ENCODE results near the gene PFKP.

PFKP gene

GRCh38 chr10:3116508-3117100 is 49.3 kb downstream of the PFKP start:
- ATAC-seq (no peak), DNase-seq (no peak)

DNA sequence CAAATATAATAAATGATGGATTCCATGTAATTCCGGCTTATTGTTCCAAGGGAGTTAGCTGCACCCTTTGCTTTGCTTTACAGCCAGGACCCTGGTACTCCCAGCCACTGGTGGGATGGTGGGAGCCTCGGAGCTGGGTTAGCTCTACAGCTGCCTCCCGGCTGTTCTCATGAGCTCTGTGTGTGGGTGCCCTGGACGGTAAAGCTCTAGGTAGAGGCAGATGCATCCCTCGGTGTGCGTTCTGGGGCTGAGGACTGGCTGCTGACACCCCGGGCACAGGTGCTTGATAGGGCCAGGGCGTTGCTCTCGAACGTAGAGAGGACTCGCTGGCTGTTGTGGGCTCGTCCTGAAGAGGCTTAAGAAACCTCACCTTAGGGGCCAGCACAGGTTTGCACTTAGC is 50.1 kb downstream of the PFKP start:
- no peak for DNase-seq
- ATAC-seq = no peak

DNA sequence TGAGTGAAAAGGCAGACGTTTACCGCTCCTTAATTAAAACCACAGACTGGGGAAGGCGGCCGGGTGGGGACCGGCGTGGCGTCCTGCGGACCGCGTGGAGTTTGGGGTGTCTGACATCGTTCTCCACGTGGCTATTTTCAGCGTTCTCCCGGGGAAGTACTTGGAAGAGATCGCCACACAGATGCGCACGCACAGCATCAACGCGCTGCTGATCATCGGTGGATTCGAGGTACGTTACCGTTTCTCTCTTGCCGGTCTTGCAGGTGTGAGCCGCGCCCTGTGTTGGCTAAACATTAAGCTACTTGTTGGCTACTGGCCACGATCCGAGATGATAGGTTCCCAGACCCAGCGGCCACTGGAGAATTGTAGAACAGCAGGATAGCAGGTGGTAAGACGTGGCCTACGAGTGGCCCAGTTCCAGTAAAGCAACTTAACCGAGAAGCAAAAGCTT is 51.3 kb downstream of the PFKP start:
- DNase-seq (no peak), ATAC-seq (no peak)

GRCh38 chr10:3119796-3120459 is 52.6 kb downstream of the PFKP start:
- DNase-seq = no peak
- ATAC-seq = no peak

- no peak for ATAC-seq
- DNase-seq = no peak
Observed at GRCh38 chr10:3122034-3122433, 54.7 kb downstream of the PFKP start.

DNA sequence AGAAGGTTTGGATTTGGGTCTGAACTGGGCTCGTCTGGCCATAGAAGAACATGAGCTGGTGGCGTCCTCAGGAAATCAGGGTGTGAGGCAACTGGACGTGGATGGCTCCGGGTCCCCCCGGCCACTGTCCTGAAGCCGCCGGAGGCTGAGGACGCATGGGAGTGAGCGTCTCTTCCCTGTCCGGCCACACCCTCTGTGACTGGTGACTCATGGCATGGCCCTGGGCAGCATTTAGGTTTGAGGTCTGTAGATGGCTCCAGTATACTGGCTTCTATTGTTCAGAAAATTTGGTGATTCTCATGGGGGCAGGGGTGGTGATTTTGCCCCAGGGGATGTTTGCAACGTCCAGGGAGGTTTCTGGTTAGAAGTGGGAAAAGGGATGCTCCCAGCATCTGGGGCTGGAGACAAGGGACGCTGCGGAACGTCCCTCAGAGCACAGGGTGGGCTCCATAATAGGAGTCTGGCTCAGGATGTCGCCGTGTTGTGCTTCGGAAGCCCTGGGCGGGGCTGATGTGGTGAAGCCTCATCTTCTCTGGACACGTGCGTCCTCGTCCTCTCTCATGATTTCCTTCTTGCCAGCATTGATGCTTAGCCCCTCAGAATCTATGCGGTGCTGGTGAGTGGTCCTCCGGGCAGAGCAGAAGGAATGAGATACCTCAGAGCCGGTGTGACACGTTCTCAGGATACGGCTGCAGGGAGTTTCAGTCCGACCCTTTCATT is 55.3 kb downstream of the PFKP start:
- no peak for ATAC-seq

DNA sequence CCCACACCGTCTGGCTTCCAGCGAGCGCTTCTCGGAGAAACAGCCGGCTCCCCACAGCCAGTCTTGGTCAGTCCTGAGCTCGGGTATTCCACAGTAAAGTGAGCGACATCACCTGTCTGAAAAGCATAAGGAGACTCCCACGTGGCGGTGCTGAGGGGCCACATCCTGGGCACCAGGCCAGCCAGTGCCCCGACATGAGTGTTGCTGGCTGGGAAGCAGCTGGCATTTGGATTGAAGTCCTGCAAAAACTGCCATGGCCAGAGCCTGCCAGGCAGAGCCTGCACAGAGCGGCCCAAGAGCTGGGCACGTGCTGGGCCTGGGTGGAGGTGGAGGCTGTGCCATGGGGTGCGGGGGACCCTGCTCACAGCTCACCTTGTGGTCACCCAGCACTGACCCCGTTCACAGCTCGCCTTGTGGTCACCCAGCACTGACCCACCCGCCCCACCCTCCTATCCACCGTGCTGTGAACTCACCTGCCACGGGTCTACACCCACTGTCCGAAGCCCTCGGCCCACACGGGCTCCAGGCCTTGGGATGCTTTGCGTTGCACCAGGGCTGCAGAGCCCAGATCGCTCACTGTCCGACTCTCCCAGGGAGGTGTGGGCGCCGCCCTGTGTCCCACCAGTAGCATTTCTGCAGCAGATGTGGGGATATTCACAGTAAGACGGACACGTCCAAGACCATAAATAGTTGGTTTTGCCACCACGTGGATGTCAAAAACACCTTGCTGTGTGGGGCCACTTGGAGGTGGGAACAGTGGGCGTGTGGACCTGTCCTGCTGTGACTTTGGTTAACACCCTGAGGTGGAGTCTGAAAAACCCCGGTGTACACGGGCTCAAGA is 56.4 kb downstream of the PFKP start:
- DNase-seq = no peak
- ATAC-seq = no peak

More for the DNA sequence above, 55.3 kb downstream of the PFKP start:
- DNase-seq = no peak

- ATAC-seq (no peak), DNase-seq (no peak)
Observed at GRCh38 chr10:3124412-3125175, 57.2 kb downstream of the PFKP start.

- DNase-seq (no peak), ATAC-seq (no peak)
Observed at GRCh38 chr10:3125527-3126170, 58.3 kb downstream of the PFKP start.

- no peak for DNase-seq
- no peak for ATAC-seq
Observed at GRCh38 chr10:3126249-3126648, 58.9 kb downstream of the PFKP start.

- ATAC-seq = no peak
- DNase-seq = no peak
Observed at GRCh38 chr10:3126741-3127346, 59.5 kb downstream of the PFKP start.

DNA sequence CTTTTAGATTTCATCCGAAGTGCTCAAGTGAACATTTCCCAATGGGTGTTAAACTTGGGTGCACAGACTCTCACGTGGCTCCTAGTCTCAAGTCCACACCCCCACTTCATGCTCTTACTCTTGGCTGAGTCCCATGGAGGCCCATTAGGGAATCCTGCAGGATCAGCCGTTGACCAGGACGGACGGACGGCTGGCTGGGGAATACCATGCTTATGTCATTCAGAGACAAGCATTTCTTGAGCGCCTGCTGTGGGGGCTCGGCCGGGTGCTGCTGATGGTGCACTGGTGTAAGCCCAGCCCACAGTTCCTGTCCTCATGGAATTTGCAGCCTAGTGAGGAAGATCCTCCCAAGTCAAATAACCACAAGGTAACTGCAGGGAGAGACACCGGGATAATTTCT is 60.6 kb downstream of the PFKP start:
- DNase-seq = no peak

GRCh38 chr10:3128379-3129130 is 61.2 kb downstream of the PFKP start:
- DNase-seq (no peak), ATAC-seq (no peak)

More for the DNA sequence above, 60.6 kb downstream of the PFKP start:
- ATAC-seq = no peak

GRCh38 chr10:3129581-3130340 is 62.4 kb downstream of the PFKP start:
- ATAC-seq = no peak
- DNase-seq = no peak

DNA sequence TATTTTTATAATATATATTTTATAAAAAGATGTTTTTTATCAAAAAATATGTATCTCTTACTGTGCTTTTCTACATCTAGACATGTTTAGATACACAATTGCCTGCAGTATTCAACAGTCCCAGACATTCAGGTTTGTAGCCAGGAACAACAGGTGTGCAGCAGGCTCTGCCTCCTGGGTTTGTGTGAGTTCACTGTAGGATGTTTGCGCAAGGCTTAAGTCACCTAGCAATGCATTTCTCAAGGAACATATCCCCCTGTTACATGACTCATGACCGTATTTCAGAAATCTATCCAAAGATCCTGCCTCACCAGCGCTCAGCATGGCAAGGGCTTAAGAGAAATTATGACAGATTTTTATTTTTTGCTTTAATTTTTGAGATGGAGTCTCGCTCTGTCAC is 63.8 kb downstream of the PFKP start:
- DNase-seq (no peak), ATAC-seq (no peak)

- no peak for ATAC-seq
Observed at GRCh38 chr10:3132036-3133025, 65.0 kb downstream of the PFKP start.

GRCh38 chr10:3133948-3134347 is 66.6 kb downstream of the PFKP start:
- DNase-seq (no peak), ATAC-seq (no peak)

More at GRCh38 chr10:3132036-3133025, 65.0 kb downstream of the PFKP start:
- DNase-seq = no peak

- ATAC-seq (no peak), DNase-seq (no peak)
Observed at GRCh38 chr10:3135006-3135405, 67.7 kb downstream of the PFKP start.
